OCI-LY7 (cell line): ENCODE data around the gene TNFRSF25. TPM values are rescaled to one million over a fixed set of nuclear protein-coding genes. Genes with fewer than 3 reads are reported as not detected.

Experiments used
- BruUV-seq: library from RNA; stranded (reverse); fragments of 400-500 nt; replicated peaks from 2 replicates; lab custom pipeline; 2021; lab: Mats Ljungman, UMichigan
- CTCF ChIA-PET: fragments of 300-600 bp; sonication (Branson Sonifier 250); formaldehyde crosslinking; loops from one replicate; lab custom pipeline; 2022; ENCODE audit warnings: antibody characterized with exemption; ENCODE audit not compliant: unreplicated experiment; lab: Charles Lee
- POLR2A ChIA-PET: fragments of 300-600 bp; sonication (Branson Sonifier 250); formaldehyde crosslinking; loops from one replicate; lab custom pipeline; 2022; ENCODE audit warnings: antibody characterized with exemption; lab: Charles Lee
- DNase-seq: peaks from one replicate; pipeline ENCODE4 v3.0.0-alpha.2; 2015; ENCODE audit warnings: low spot score
- H2AFZ ChIP-seq: fragments of 200-600 bp; sonication (generic), shearing (Covaris generic); 2 replicates; pipeline ENCODE4 v1.6.1; 2014; ENCODE audit warnings: mild to moderate bottlenecking, antibody characterized with exemption, low read length, moderate library complexity
- H3K27ac ChIP-seq: fragments of 200-600 bp; sonication (generic); 2 replicates; pipeline ENCODE4 v1.5.1; 2014; ENCODE audit warnings: mixed run types, low read depth, mild to moderate bottlenecking, moderate library complexity, low read length, inconsistent platforms; ENCODE audit not compliant: poor library complexity, severe bottlenecking
- H3K36me3 ChIP-seq: fragments of 200-600 bp; sonication (generic); 2 replicates; pipeline ENCODE4 v1.6.1; 2014; ENCODE audit warnings: mild to moderate bottlenecking, antibody characterized with exemption, low read length, moderate library complexity, mixed read lengths; ENCODE audit not compliant: insufficient read depth
- H3K4me1 ChIP-seq: fragments of 200-600 bp; sonication (generic); 2 replicates; pipeline ENCODE4 v1.5.1; 2014; ENCODE audit warnings: mild to moderate bottlenecking, low read length; ENCODE audit not compliant: insufficient read depth, poor library complexity, severe bottlenecking
- H3K4me2 ChIP-seq: fragments of 200-600 bp; sonication (generic); 2 replicates; pipeline ENCODE4 v1.6.1; 2014; ENCODE audit warnings: mild to moderate bottlenecking, low read length
- H3K4me3 ChIP-seq: fragments of 200-600 bp; sonication (generic); 2 replicates; pipeline ENCODE4 v1.5.1; 2014; ENCODE audit warnings: mild to moderate bottlenecking, low read depth, low read length; ENCODE audit not compliant: poor library complexity, severe bottlenecking
- H3K79me2 ChIP-seq: fragments of 200-600 bp; sonication (generic); 2 replicates; pipeline ENCODE4 v1.6.1; 2016; ENCODE audit warnings: low read depth, mild to moderate bottlenecking, low read length, moderate library complexity, mixed read lengths; ENCODE audit not compliant: insufficient read depth
- H3K9me2 ChIP-seq: fragments of 200-600 bp; sonication (generic); 2 replicates; pipeline ENCODE4 v1.6.1; 2016; ENCODE audit warnings: mild to moderate bottlenecking, low read length, mixed read lengths; ENCODE audit not compliant: insufficient read depth
- H3K9me3 ChIP-seq: fragments of 200-600 bp; sonication (generic); 2 replicates; pipeline ENCODE4 v1.6.1; 2014; ENCODE audit warnings: mild to moderate bottlenecking, mixed run types, low read length, mixed read lengths
- H4K20me1 ChIP-seq: fragments of 200-600 bp; sonication (generic); 2 replicates; pipeline ENCODE4 v1.6.1; 2014; ENCODE audit warnings: mild to moderate bottlenecking, antibody characterized with exemption, low read length, moderate library complexity, mixed read lengths; ENCODE audit not compliant: insufficient read depth
- EZH2phosphoT487 ChIP-seq: fragments of 200-600 bp; sonication (generic); IDR thresholded peaks from 2 replicates; pipeline ENCODE4 v1.6.1; 2018; ENCODE audit warnings: low read depth, borderline replicate concordance, mild to moderate bottlenecking, mixed run types, antibody characterized with exemption, low read length, moderate library complexity, mixed read lengths
- intact Hi-C: fragments of 100-400 bp; cut with micrococcal nuclease; formaldehyde crosslinking; loops from one replicate; pipeline ENCODE4 v1.10.0; 2022; ENCODE audit not compliant: unreplicated experiment
- total RNA-seq, 2 experiments: library from RNA; depleted of rRNA in 1 of 2; stranded (reverse); fragments of >200 nt in 1 of 2; shearing (Covaris generic) in 1 of 2; gene quantifications; 2 replicates each; pipeline ENCODE4 v1.2.3, GENCODE V29; 2014 to 2022
- TF ChIP-seq, protein P1 (sequence below): fragments of 200-600 bp; sonication (generic); conservative IDR thresholded peaks from 2 replicates; pipeline ENCODE4 v1.5.1; 2014; ENCODE audit warnings: mild to moderate bottlenecking, antibody characterized with exemption, low read length, moderate library complexity, mixed read lengths

TNFRSF25 gene
- total RNA-seq, 2 experiments from 2014 or later = 1.7 to 2.8 TPM

- H2AFZ ChIP-seq = no peak overlapping the region
- no peak overlapping the region for H3K4me2 ChIP-seq
- no peaks in the 10 kb centered on the region for H4K20me1 ChIP-seq
- H3K4me3 ChIP-seq = no peak overlapping the region
- CTCF ChIA-PET = no interaction called here
- TF ChIP-seq EZH2phosphoT487 = no peak
- TF ChIP-seq, protein P1, sequence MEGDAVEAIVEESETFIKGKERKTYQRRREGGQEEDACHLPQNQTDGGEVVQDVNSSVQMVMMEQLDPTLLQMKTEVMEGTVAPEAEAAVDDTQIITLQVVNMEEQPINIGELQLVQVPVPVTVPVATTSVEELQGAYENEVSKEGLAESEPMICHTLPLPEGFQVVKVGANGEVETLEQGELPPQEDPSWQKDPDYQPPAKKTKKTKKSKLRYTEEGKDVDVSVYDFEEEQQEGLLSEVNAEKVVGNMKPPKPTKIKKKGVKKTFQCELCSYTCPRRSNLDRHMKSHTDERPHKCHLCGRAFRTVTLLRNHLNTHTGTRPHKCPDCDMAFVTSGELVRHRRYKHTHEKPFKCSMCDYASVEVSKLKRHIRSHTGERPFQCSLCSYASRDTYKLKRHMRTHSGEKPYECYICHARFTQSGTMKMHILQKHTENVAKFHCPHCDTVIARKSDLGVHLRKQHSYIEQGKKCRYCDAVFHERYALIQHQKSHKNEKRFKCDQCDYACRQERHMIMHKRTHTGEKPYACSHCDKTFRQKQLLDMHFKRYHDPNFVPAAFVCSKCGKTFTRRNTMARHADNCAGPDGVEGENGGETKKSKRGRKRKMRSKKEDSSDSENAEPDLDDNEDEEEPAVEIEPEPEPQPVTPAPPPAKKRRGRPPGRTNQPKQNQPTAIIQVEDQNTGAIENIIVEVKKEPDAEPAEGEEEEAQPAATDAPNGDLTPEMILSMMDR = no peak
- intact Hi-C loops = no loop called here
- H3K9me2 ChIP-seq = no peaks in the 10 kb centered on the region
- BruUV-seq = no TSS peak
- no peak for DNase-seq
- H3K9me3 ChIP-seq = no peaks in the 10 kb centered on the region
- POLR2A ChIA-PET = no interaction called here
- H3K79me2 ChIP-seq = no peaks in the 10 kb centered on the region
- no peaks in the 10 kb centered on the region for H3K4me1 ChIP-seq
- no peak overlapping the region for H3K27ac ChIP-seq
- no peaks in the 10 kb centered on the region for H3K36me3 ChIP-seq
Measured at GRCh38 chr1:6465461-6466005, 440 bp downstream of the TNFRSF25 start.

DNA sequence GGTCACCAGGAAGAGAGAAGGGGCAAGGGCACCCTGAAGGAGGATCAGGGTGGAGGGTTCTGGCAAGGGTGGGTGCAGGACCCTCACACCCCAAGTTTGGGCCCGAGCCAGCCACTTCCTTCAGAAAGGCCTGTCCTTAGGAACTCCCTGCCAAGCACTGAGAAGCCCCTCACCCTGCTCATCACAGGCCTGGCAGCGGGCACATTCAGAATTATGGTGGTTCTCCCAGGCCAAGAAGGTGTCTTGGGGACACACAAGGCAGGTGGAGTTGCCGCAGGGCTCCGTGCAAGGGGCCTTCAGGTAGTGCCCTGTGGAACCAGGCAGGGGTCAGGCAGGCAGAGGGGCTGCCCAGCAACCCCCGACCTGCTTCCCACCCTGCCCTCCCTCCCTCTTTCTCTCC lies 1.1 kb downstream of the TNFRSF25 start:
- Histone ChIP-seq H3K36me3 (no peaks in the 10 kb centered on the region), H3K9me2 (no peaks in the 10 kb centered on the region), H3K4me1 (no peaks in the 10 kb centered on the region), H3K27ac (no peak overlapping the region), H3K4me3 (no peak overlapping the region), H2AFZ (no peak overlapping the region), H3K9me3 (no peaks in the 10 kb centered on the region), H3K79me2 (no peaks in the 10 kb centered on the region), H3K4me2 (no peak overlapping the region), H4K20me1 (no peaks in the 10 kb centered on the region)
- ChIA-PET CTCF (no interaction called here), POLR2A (no interaction called here)
- no TSS peak for BruUV-seq
- DNase-seq = no peak
- intact Hi-C loops = no loop called here
- TF ChIP-seq, protein P1 = no peak
- TF ChIP-seq EZH2phosphoT487 = no peak

DNA sequence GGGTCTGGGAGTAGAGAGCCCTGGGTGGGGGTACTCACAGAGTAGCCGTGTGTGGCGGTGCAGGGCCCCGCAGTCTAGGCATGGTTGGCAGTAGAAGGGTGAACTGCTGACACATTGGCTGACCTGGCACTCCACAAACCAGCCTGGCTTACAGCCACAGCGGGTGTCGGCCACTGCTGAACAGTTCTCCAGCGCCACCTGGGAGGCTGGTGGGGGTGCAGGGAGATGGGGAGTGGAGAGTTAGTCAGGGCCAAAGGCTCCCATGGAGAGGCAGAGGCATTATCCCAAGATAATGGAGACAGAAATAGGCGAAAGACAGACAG lies 1.5 kb downstream of the TNFRSF25 start:
- Histone ChIP-seq H2AFZ (no peak overlapping the region), H3K4me2 (no peak overlapping the region), H3K4me1 (no peaks in the 10 kb centered on the region), H3K79me2 (no peaks in the 10 kb centered on the region), H3K36me3 (no peaks in the 10 kb centered on the region), H4K20me1 (no peaks in the 10 kb centered on the region), H3K9me2 (no peaks in the 10 kb centered on the region), H3K9me3 (no peaks in the 10 kb centered on the region), H3K4me3 (no peak overlapping the region), H3K27ac (no peak overlapping the region)
- intact Hi-C loops = no loop called here
- no peak for DNase-seq
- POLR2A ChIA-PET = interaction anchor here (0.6 kb wide), 1 partner anchor 84 kb away, joined by 4 read pairs; no protein-coding TSS in a partner anchor
- no TSS peak for BruUV-seq
- TF ChIP-seq, protein P1 = no peak
- TF ChIP-seq EZH2phosphoT487 = no peak
- CTCF ChIA-PET = no interaction called here
